HEK293 (cell line): ENCODE measurements around the gene ANKRD35.

Experiments used
- CTCF ChIP-seq: fragments of 450-650 bp; formaldehyde crosslinking; IDR thresholded peaks from 2 replicates; pipeline ENCODE4 v1.5.1; 2016; ENCODE audit warnings: missing biosample characterization, missing genetic modification characterization
- IKZF3 ChIP-seq: fragments of 450-650 bp; IDR thresholded peaks from 2 replicates; pipeline ENCODE4 v1.5.0; 2018; ENCODE audit warnings: missing biosample characterization, mild to moderate bottlenecking, missing genetic modification characterization, moderate library complexity
- MYNN ChIP-seq: fragments of 450-650 bp; formaldehyde crosslinking; IDR thresholded peaks from 2 replicates; pipeline ENCODE4 v1.5.1; 2016; ENCODE audit warnings: missing biosample characterization, missing genetic modification characterization, borderline replicate concordance
- MZF1 ChIP-seq: fragments of 450-650 bp; formaldehyde crosslinking; IDR thresholded peaks from 2 replicates; pipeline ENCODE4 v1.5.1; 2017; ENCODE audit warnings: missing biosample characterization, missing genetic modification characterization, borderline replicate concordance
- REST ChIP-seq: fragments of 450-650 bp; formaldehyde crosslinking; IDR thresholded peaks from 2 replicates; pipeline ENCODE4 v1.5.1; 2016; ENCODE audit warnings: missing biosample characterization, missing genetic modification characterization
- SCRT2 ChIP-seq: fragments of 450-650 bp; formaldehyde crosslinking; IDR thresholded peaks from 2 replicates; pipeline ENCODE4 v1.5.1; 2016; ENCODE audit warnings: missing biosample characterization, missing genetic modification characterization
- YY1 ChIP-seq: fragments of 450-650 bp; formaldehyde crosslinking; IDR thresholded peaks from 2 replicates; pipeline ENCODE4 v1.5.1; 2018; ENCODE audit warnings: missing biosample characterization, missing genetic modification characterization
- ZBTB10 ChIP-seq: fragments of 450-650 bp; formaldehyde crosslinking; IDR thresholded peaks from 2 replicates; pipeline ENCODE4 v1.5.1; 2016; ENCODE audit warnings: missing biosample characterization, missing genetic modification characterization
- ZFP3 ChIP-seq: fragments of 450-650 bp; formaldehyde crosslinking; IDR thresholded peaks from 2 replicates; pipeline ENCODE4 v1.5.1; 2016; ENCODE audit warnings: low read depth, missing biosample characterization, missing genetic modification characterization
- ZNF37A ChIP-seq: fragments of 450-650 bp; IDR thresholded peaks from 2 replicates; pipeline ENCODE4 v1.5.1; 2018; ENCODE audit warnings: missing biosample characterization, missing genetic modification characterization
- ZNF561 ChIP-seq: fragments of 450-650 bp; IDR thresholded peaks from 2 replicates; pipeline ENCODE4 v1.5.1; 2018; ENCODE audit warnings: missing biosample characterization, missing genetic modification characterization, borderline replicate concordance

- TF ChIP-seq CTCF (no peak), SCRT2 (no peak), YY1 (tag by site-specific recombination) (no peak), ZBTB10 (tag by site-specific recombination) (no peak), IKZF3 (no peak), MZF1 (tag by site-specific recombination) (no peak), ZNF561 (tag by site-specific recombination) (no peak), REST (tag by site-specific recombination) (no peak), ZFP3 (tag by site-specific recombination) (no peak), ZNF37A (tag by site-specific recombination) (no peak), MYNN (tag by site-specific recombination) (no peak)
These were observed 22.2 kb downstream of the ANKRD35 start for GRCh38 chr1:145863282-145864018.
